SH-SY5Y (cell line): Measurements from ENCODE around the gene PTTG1IP.

Experiments
- GATA2 ChIP-seq: IDR thresholded peaks from 2 replicates; pipeline ENCODE4 v1.6.1; 2011; ENCODE audit warnings: mild to moderate bottlenecking, low read depth, low read length
- GATA3 ChIP-seq: IDR thresholded peaks from 2 replicates; pipeline ENCODE4 v1.6.1; 2011; ENCODE audit warnings: low read depth, mild to moderate bottlenecking, low read length, moderate library complexity

DNA sequence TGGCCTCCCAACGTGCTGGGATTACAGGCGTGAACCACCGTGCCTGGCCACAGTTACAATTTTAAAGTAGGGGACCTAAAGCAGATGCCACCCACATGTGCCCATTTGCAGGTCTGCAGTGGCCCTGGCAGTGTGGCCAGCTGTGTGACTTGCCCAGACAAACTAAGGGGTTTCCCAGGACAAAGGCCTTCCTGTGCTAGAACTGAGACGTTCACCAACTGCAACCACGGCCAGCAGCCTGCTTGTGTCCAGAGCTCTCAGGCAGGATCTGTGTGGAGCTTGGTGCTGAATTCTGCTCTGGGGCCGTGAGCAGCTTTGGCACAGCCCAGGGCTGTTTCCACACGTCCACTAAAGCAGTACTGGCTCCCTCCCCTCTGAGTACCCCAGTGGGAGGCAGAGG lies 10.6 kb upstream of the PTTG1IP start:
- TF ChIP-seq GATA2 = no peak
- TF ChIP-seq GATA3 = no peak
